IMR-90 (cell line): ENCODE data around the gene MCF2L. TPM values are rescaled to one million over a fixed set of nuclear protein-coding genes. Genes with fewer than 3 reads are reported as not detected.

ENCODE experiments used
- ATAC-seq: fragments of 200-7000 bp; cut with Tn5 transposase; 2 replicates; pipeline ENCODE4 v1.9.1; 2020; ENCODE audit warnings: low read depth, mild to moderate bottlenecking, moderate library complexity
- BruUV-seq: library from RNA; stranded (reverse); fragments of 400-500 nt; replicated peaks from 2 replicates; lab custom pipeline; 2021; lab: Mats Ljungman, UMichigan
- CTCF ChIA-PET: fragments of 300-600 bp; formaldehyde crosslinking; extraction: SDS; loops from one replicate; lab custom pipeline; 2021; ENCODE audit warnings: antibody characterized with exemption; lab: Yijun Ruan, JAX
- POLR2A ChIA-PET: fragments of 300-600 bp; sonication (Branson Sonifier 250); formaldehyde crosslinking; loops from one replicate; lab custom pipeline; 2022; ENCODE audit warnings: antibody characterized with exemption; ENCODE audit not compliant: unreplicated experiment; lab: Charles Lee
- DNase-seq: peaks from one replicate; pipeline ENCODE4 v3.0.0; 2013
- H2AFZ ChIP-seq: replicated peaks from 2 replicates; pipeline ENCODE3; 2013; ENCODE audit warnings: low read length, mild to moderate bottlenecking; ENCODE audit not compliant: poor library complexity
- H2AK5ac ChIP-seq: 2 replicates; pipeline ENCODE4 v1.6.1; 2013; ENCODE audit warnings: low read depth, low read length, inconsistent platforms
- H2AK9ac ChIP-seq: replicated peaks from 2 replicates; pipeline ENCODE3; 2013; ENCODE audit warnings: mild to moderate bottlenecking, low read depth, low read length, moderate library complexity; ENCODE audit not compliant: poor library complexity
- H2BK120ac ChIP-seq: 2 replicates; pipeline ENCODE4 v1.6.1; 2013; ENCODE audit warnings: low read depth, low read length, inconsistent platforms
- H2BK15ac ChIP-seq: 3 replicates; pipeline ENCODE4 v1.6.1; 2013; ENCODE audit warnings: low read depth, low read length, inconsistent platforms
- H2BK20ac ChIP-seq: 2 replicates; pipeline ENCODE4 v1.6.1; 2013; ENCODE audit warnings: low read depth, mild to moderate bottlenecking, inconsistent platforms, low read length, moderate library complexity
- H2BK5ac ChIP-seq: 2 replicates; pipeline ENCODE4 v1.6.1; 2013; ENCODE audit warnings: mild to moderate bottlenecking, low read depth, low read length, inconsistent platforms; ENCODE audit not compliant: poor library complexity, severe bottlenecking
- H3K14ac ChIP-seq: replicated peaks from 2 replicates; pipeline ENCODE4 v1.6.1; 2013; ENCODE audit warnings: low read depth, low read length, inconsistent platforms
- H3K18ac ChIP-seq: 2 replicates; pipeline ENCODE4 v1.6.1; 2013; ENCODE audit warnings: low read depth, low read length, control low read depth
- H3K23ac ChIP-seq: 2 replicates; pipeline ENCODE4 v1.6.1; 2013; ENCODE audit warnings: low read depth, low read length, inconsistent platforms
- H3K27ac ChIP-seq: 2 replicates; pipeline ENCODE4 v1.5.1; 2013; ENCODE audit warnings: mild to moderate bottlenecking, control low read depth, low read length; ENCODE audit not compliant: insufficient read depth
- H3K27me3 ChIP-seq: 2 replicates; pipeline ENCODE4 v1.6.1; 2013; ENCODE audit warnings: low read length; ENCODE audit not compliant: control insufficient read depth, insufficient read depth
- H3K36me3 ChIP-seq: 2 replicates; pipeline ENCODE4 v1.6.1; 2013; ENCODE audit warnings: low read length, mixed read lengths; ENCODE audit not compliant: control insufficient read depth, insufficient read depth
- H3K4ac ChIP-seq: 2 replicates; pipeline ENCODE4 v1.6.1; 2013; ENCODE audit warnings: low read depth, low read length, inconsistent platforms
- H3K4me1 ChIP-seq: 2 replicates; pipeline ENCODE4 v1.6.1; 2013; ENCODE audit warnings: low read length, mixed read lengths; ENCODE audit not compliant: control insufficient read depth, insufficient read depth
- H3K4me2 ChIP-seq: 2 replicates; pipeline ENCODE4 v1.6.1; 2013; ENCODE audit warnings: low read depth, mild to moderate bottlenecking, control low read depth, low read length, moderate library complexity
- H3K4me3 ChIP-seq: 2 replicates; pipeline ENCODE4 v1.5.1; 2013; ENCODE audit warnings: low read depth, mild to moderate bottlenecking, control low read depth, low read length, moderate library complexity; ENCODE audit not compliant: insufficient read depth
- H3K56ac ChIP-seq: 2 replicates; pipeline ENCODE4 v1.6.1; 2013; ENCODE audit warnings: low read length, inconsistent platforms; ENCODE audit not compliant: insufficient read depth; ENCODE audit errors: extremely low read depth
- H3K79me1 ChIP-seq, 2 experiments: 2 replicates each; pipeline ENCODE4 v1.6.1; 2013; ENCODE audit warnings: low read length in 2 of 2, inconsistent platforms in 1 of 2, low read depth in 1 of 2
- H3K9ac ChIP-seq: 2 replicates; pipeline ENCODE4 v1.6.1; 2013; ENCODE audit warnings: low read depth, low read length, control low read depth
- H3K9me1 ChIP-seq: 2 replicates; pipeline ENCODE4 v1.6.1; 2013; ENCODE audit warnings: low read length, inconsistent platforms; ENCODE audit not compliant: insufficient read depth
- H3K9me3 ChIP-seq: 2 replicates; pipeline ENCODE4 v1.6.1; 2013; ENCODE audit warnings: low read length; ENCODE audit not compliant: control insufficient read depth, insufficient read depth
- H4K20me1 ChIP-seq: 2 replicates; pipeline ENCODE4 v1.6.1; 2013; ENCODE audit warnings: low read length, inconsistent platforms; ENCODE audit not compliant: insufficient read depth
- H4K5ac ChIP-seq: 2 replicates; pipeline ENCODE4 v1.6.1; 2013; ENCODE audit warnings: mild to moderate bottlenecking, low read depth, low read length, control low read depth
- H4K8ac ChIP-seq, 2 experiments: 2 replicates each; pipeline ENCODE4 v1.6.1; 2013; ENCODE audit warnings: low read depth in 2 of 2, low read length in 2 of 2, control low read depth in 1 of 2, inconsistent platforms in 1 of 2
- H4K91ac ChIP-seq: 2 replicates; pipeline ENCODE4 v1.6.1; 2013; ENCODE audit warnings: low read depth, low read length, inconsistent platforms; ENCODE audit not compliant: insufficient read depth
- POLR2A ChIP-seq: IDR thresholded peaks from 2 replicates; pipeline ENCODE4 v1.6.1; 2012; ENCODE audit warnings: mild to moderate bottlenecking, low read depth, low read length
- WGBS, 2 experiments: methylation state at CpG; one replicate each; pipeline versions ENCODE4 v1.1.5 to v1.1.7; 2013; ENCODE audit warnings: missing lambda C conversion rate in 2 of 2; ENCODE audit not compliant: insufficient read length in 1 of 2; ENCODE audit errors: extremely low coverage in 2 of 2; 5-methylcytosine and 5-hydroxymethylcytosine counted together
- dilution Hi-C: fragments of 300-500 bp; cut with HindIII; formaldehyde crosslinking; loops from one replicate; pipeline ENCODE4 v1.14.3; 2018; ENCODE audit warnings: low sequenced_read_pairs; ENCODE audit not compliant: unreplicated experiment
- in situ Hi-C: fragments of 300-500 bp; cut with MboI; formaldehyde crosslinking; loops from 3 replicates; pipeline ENCODE4 v1.14.3; 2019; ENCODE audit warnings: low sequenced_read_pairs, inconsistent platforms, mixed read lengths
- intact Hi-C: fragments of 100-400 bp; cut with micrococcal nuclease; formaldehyde crosslinking; loops from 2 replicates; pipeline ENCODE4 v1.10.0; 2022
- polyA plus RNA-seq, 3 experiments: library from polyadenylated mRNA; depleted of rRNA; stranded (reverse); fragments of >200 nt; gene quantifications; 2 replicates each; pipeline ENCODE4 v1.2.3, GENCODE V29; 2012; ENCODE audit warnings: low replicate concordance in 1 of 3
- total RNA-seq: library from RNA; depleted of rRNA; stranded (reverse); fragments of >200 nt; gene quantifications from 2 replicates; pipeline ENCODE4 v1.2.3, GENCODE V29; 2012

The MCF2L gene
- total and polyA plus RNA-seq, 2 of the 4 experiments (the other 2 are of a cell fraction) = 0.18 TPM; not detected in 1

DNA sequence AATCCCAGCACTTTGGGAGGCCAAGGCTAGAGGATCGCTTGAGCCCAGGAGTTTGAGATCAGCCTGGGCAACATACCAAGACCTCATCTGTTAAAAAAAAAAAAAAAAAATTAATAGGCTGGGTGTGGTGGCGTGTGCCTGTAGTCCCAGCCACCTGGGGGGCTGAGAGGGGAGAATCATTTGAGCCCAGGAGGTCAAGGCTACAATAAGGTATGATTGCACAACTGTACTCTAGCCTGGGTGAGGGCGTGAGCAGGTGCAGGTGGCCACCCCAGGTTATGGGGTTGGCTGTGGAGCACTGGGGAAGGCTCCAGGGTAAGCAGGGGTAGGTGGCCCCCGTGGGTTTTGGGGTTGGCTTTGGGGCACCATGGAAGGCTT is 33.9 kb downstream of the MCF2L start:
- CTCF ChIA-PET = no interaction called here
- 67% methylated on average over 1 of the region's 4 CpGs; no CpG with 5 or more reads in 1 of the 2 experiments for WGBS, 2 experiments
- no peak overlapping the region for H2BK15ac ChIP-seq
- H3K79me1 ChIP-seq = no peaks in the 10 kb centered on the region
- no peak overlapping the region for H3K18ac ChIP-seq
- H3K9me3 ChIP-seq = no peaks in the 10 kb centered on the region; the same call in 1 of the 2 replicates
- H3K4me2 ChIP-seq = no peak overlapping the region
- no peak overlapping the region for H4K5ac ChIP-seq
- H3K27ac ChIP-seq = no peak overlapping the region
- H3K56ac ChIP-seq = no peak overlapping the region
- intact Hi-C loops = no loop called here
- dilution Hi-C loops = no loop called here
- POLR2A ChIA-PET = no interaction called here
- H4K20me1 ChIP-seq = no peaks in the 10 kb centered on the region; the same call in 1 of the 2 replicates
- no peak overlapping the region for H3K23ac ChIP-seq
- BruUV-seq = no TSS peak
- no peak overlapping the region for H3K9ac ChIP-seq
- no peaks in the 10 kb centered on the region; the same call in 1 of the 2 replicates for H3K4me1 ChIP-seq
- no peak overlapping the region for H2AFZ ChIP-seq
- no peaks in the 10 kb centered on the region for H3K9me1 ChIP-seq
- no peak overlapping the region for H2BK20ac ChIP-seq
- H3K4me3 ChIP-seq = no peak overlapping the region
- H2AK5ac ChIP-seq = no peak overlapping the region
- no peak for TF ChIP-seq POLR2A
- H2BK5ac ChIP-seq = no peak overlapping the region
- no peak overlapping the region for H4K91ac ChIP-seq
- no peak overlapping the region for H2AK9ac ChIP-seq
- in situ Hi-C loops = no loop called here
- H3K4ac ChIP-seq = no peak overlapping the region
- H3K36me3 ChIP-seq = no peaks in the 10 kb centered on the region
- peaks cover 64% of the 10 kb centered on the region for H3K27me3 ChIP-seq
- H2BK120ac ChIP-seq = no peak overlapping the region
- no peak overlapping the region for H4K8ac ChIP-seq
- no peak for DNase-seq
- H3K14ac ChIP-seq = no peak overlapping the region
- no peak for ATAC-seq
